NT2/D1 (cell line): ENCODE measurements around the gene ABCF1.

ENCODE experiments used
- DNase-seq: peaks from one replicate; pipeline ENCODE4 v3.0.0-alpha.2; 2011; ENCODE audit warnings: low read depth, low spot score
- H3K27me3 ChIP-seq: 2 replicates; pipeline ENCODE4 v1.6.0; 2011; ENCODE audit warnings: mild to moderate bottlenecking; ENCODE audit not compliant: insufficient read length, insufficient read depth
- H3K36me3 ChIP-seq: 2 replicates; pipeline ENCODE4 v1.6.1; 2011; ENCODE audit warnings: mild to moderate bottlenecking, low read length, mixed read lengths; ENCODE audit not compliant: insufficient read depth, insufficient read length
- H3K4me1 ChIP-seq: 2 replicates; pipeline ENCODE4 v1.5.1; 2011; ENCODE audit not compliant: insufficient read depth, insufficient read length
- H3K4me3 ChIP-seq: 2 replicates; pipeline ENCODE4 v1.5.1; 2011; ENCODE audit warnings: low read depth; ENCODE audit not compliant: insufficient read length
- H3K9ac ChIP-seq: 2 replicates; pipeline ENCODE4 v1.6.0; 2011; ENCODE audit warnings: low read depth; ENCODE audit not compliant: insufficient read length
- H3K9me3 ChIP-seq: 2 replicates; pipeline ENCODE4 v1.5.1; 2011; ENCODE audit warnings: mild to moderate bottlenecking, low read length; ENCODE audit not compliant: insufficient read depth
- SUZ12 ChIP-seq: IDR thresholded peaks from 2 replicates; pipeline ENCODE4 v1.6.1; 2011; ENCODE audit not compliant: insufficient read length, insufficient read depth; ENCODE audit errors: extremely low read depth
- YY1 ChIP-seq: IDR thresholded peaks from 2 replicates; pipeline ENCODE4 v1.6.1; 2011; ENCODE audit not compliant: insufficient read length, insufficient read depth
- ZNF274 ChIP-seq: IDR thresholded peaks from 2 replicates; pipeline ENCODE4 v1.6.1; 2011; ENCODE audit warnings: mild to moderate bottlenecking, low read depth, low read length

ABCF1 gene

DNA sequence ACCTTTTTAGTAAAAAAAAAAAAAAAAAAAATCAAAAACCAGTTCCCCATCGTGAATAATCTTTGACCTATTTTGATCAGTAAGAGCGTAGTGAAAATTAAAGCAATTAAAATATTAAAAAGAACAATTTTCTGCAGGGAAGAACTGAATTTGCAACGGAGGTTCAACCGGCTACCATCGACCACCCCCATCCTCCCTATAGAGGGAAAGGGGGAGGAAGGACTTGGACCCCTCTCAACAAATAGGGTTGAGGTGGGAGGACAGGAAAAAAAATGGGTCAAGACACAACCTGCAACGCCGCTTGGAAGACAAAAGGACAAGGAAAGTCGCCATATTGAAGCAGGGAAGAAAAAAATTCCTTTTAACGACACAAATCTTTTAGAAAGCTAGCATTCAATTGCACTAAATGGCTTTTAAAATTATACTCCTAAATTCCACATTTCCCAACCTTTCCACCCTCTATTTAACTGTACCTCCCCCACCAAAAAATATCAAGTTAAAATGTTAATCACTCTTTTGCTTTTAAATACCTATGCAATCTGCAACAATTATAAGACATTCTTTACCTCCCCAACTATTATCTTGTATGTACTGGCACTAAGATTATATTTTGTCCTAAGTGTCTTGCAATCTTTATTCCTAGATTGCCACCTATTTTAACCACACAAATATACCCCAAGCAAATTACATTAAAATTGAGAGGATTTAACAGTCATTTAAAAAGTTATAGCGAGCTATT is 44.1 kb downstream of the ABCF1 start:
- Histone ChIP-seq H3K4me1 (no peaks in the 10 kb centered on the region), H3K36me3 (peaks cover 66% of the 10 kb centered on the region), H3K27me3 (no peaks in the 10 kb centered on the region), H3K4me3 (peak overlapping the region; percentile 96), H3K9me3 (no peaks in the 10 kb centered on the region), H3K9ac (peak overlapping the region; percentile 99)
- TF ChIP-seq SUZ12 = no peak
- TF ChIP-seq YY1 = no peak
- TF ChIP-seq ZNF274 = no peak
- DNase-seq = peak; percentile 74

GRCh38 chr6:30615958-30616810 is 44.9 kb downstream of the ABCF1 start:
- Histone ChIP-seq H3K36me3 (peaks cover 66% of the 10 kb centered on the region), H3K4me3 (peak overlapping the region; percentile 96), H3K9me3 (no peaks in the 10 kb centered on the region), H3K9ac (peak overlapping the region; percentile 99), H3K4me1 (no peaks in the 10 kb centered on the region), H3K27me3 (no peaks in the 10 kb centered on the region)
- DNase-seq = no peak
- no peak for TF ChIP-seq ZNF274
- TF ChIP-seq SUZ12 = no peak
- no peak for TF ChIP-seq YY1

DNA sequence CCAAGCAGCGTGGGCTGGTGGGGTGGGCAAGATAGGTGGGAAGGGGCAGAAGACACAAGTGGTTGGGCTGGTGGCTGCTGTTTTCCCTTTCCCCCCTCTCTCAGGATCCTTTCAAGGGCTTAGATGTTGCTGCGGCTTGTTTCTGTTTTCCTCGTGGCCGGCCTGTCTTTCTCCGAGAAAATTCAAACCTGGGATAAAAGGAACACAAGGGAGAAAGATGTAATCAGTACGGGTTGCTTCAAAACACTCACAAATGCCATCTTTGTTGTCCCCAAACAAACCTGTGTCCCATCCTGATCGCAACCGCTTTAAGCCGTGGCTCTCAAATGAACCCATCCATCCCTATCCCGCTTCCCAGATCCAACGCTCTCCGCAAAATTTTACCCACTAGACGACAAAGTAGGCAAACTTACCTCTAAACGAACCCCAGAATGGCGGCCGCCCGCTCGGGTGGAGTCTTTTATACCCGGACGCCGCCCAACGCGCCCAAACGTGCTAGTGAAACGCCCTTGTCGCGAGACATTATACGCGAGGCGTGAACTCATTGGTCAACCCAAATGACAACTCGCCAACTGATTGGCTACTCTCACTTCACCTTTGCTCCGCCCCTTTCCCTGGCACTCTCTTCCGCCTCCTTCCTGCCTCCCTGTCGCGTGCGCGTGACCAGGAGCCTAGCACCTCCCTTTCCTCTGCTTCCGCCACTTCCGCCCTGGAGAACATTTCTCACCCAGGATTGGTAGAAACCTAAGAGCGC is 45.7 kb downstream of the ABCF1 start, which contains the start of gene PPP1R10:
Gene PPP1R10 (minus strand): TSS at position 433 of the 754 bp plus-strand sequence. CDS start 7,299 bp downstream, outside the sequence.
- peak within 1 kb of the TSS; percentile 96 for H3K4me3 ChIP-seq

GRCh38 chr6:30617565-30618269 is 46.5 kb downstream of the ABCF1 start, which contains the start of gene MRPS18B:
MRPS18B (plus strand) TSS chr6:30617840; CDS start chr6:30617866, 26 bp downstream.
- Histone ChIP-seq H3K4me1 (no peaks in the 10 kb centered on the region), H3K9ac (peak within 1 kb of the TSS; percentile 99), H3K27me3 (no peaks in the 10 kb centered on the region), H3K4me3 (peak within 1 kb of the TSS; percentile 96), H3K9me3 (no peaks in the 10 kb centered on the region), H3K36me3 (peaks cover 66% of the 10 kb centered on the region)
- DNase-seq = peak; percentile 90
- no peak for TF ChIP-seq SUZ12
- TF ChIP-seq YY1 = peak; percentile 82
- no peak for TF ChIP-seq ZNF274

More for the DNA sequence above, 45.7 kb downstream of the ABCF1 start, which contains the start of gene PPP1R10:
- Histone ChIP-seq H3K9me3 (no peaks in the 10 kb centered on the region), H3K27me3 (no peaks in the 10 kb centered on the region), H3K4me1 (no peaks in the 10 kb centered on the region), H3K9ac (peak within 1 kb of the TSS; percentile 99), H3K36me3 (peaks cover 66% of the 10 kb centered on the region)
- peak; percentile 97 for DNase-seq
- no peak for TF ChIP-seq ZNF274
- no peak for TF ChIP-seq SUZ12
- peak; percentile 76 for TF ChIP-seq YY1

DNA sequence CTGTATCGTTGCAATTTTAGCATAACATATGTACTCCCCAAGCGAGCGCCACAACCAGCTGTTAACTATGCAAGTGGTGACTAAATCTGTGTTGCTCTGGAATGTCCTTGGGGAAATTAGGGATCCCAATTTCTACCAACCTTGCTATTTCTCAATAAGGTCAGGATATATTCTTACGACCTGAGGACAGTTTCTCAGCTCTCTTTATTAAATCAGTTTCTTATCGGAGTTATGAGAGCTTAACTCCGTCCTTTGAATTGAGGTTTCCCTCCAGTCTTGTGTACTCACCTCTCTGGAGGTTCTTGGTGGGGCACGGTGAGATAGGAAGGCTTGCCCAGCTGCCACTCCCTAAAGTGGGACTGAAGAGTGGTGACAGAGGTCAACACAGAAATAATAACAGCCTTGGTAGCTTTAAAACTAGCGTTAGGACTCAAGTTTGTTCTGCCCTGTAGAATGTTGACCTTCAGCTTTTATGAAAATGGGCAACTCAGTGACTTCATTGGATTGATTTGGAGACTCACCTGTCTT is 47.1 kb downstream of the ABCF1 start:
- DNase-seq = no peak
- Histone ChIP-seq H3K27me3 (no peaks in the 10 kb centered on the region), H3K4me1 (no peaks in the 10 kb centered on the region), H3K36me3 (peaks cover 66% of the 10 kb centered on the region), H3K4me3 (peak overlapping the region; percentile 64), H3K9me3 (no peaks in the 10 kb centered on the region), H3K9ac (peak overlapping the region; percentile 99)
- TF ChIP-seq ZNF274 = no peak
- TF ChIP-seq SUZ12 = no peak
- TF ChIP-seq YY1 = no peak

DNA sequence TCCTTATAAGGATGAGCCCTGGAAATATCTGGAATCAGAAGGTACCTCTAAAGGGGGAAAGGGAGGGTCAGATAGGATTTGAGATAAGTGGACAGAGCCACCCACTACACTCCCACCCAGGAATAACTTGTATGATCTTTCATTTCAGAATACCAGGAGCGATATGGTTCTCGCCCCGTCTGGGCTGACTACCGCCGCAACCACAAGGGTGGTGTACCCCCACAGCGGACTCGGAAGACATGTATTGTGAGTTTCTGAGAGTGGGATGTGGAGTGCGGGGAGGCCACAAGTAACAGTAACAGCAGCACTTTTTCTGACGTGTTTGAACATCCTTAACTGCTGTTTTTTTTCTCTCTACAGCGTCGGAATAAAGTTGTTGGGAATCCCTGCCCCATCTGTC is 48.3 kb downstream of the ABCF1 start:
- Histone ChIP-seq H3K9me3 (no peaks in the 10 kb centered on the region), H3K36me3 (peaks cover 66% of the 10 kb centered on the region), H3K9ac (no peak overlapping the region), H3K4me3 (no peak overlapping the region), H3K4me1 (no peaks in the 10 kb centered on the region), H3K27me3 (no peaks in the 10 kb centered on the region)
- DNase-seq = no peak
- TF ChIP-seq YY1 (no peak), SUZ12 (no peak), ZNF274 (no peak)
